Neural progenitor cell (in vitro differentiated cells): ENCODE results near the gene SH3PXD2B. TPM values are rescaled to one million over a fixed set of nuclear protein-coding genes. Genes with fewer than 3 reads are reported as not detected.

Experiments used
- DNase-seq: peaks from one replicate; pipeline ENCODE4 v3.0.0-alpha.2; 2016; ENCODE audit warnings: low spot score
- H2AFZ ChIP-seq: fragments of 200-600 bp; sonication (generic); replicated peaks from 2 replicates; pipeline ENCODE4 v1.6.1; 2016; ENCODE audit warnings: antibody characterized with exemption
- H3F3A ChIP-seq: fragments of 200-600 bp; sonication (generic); 2 replicates; pipeline ENCODE4 v1.6.1; 2016; ENCODE audit warnings: antibody characterized with exemption, low read depth
- H3K27ac ChIP-seq: fragments of 200-600 bp; sonication (generic); 2 replicates; pipeline ENCODE4 v1.5.1; 2016; ENCODE audit warnings: mild to moderate bottlenecking
- H3K27me3 ChIP-seq: fragments of 200-600 bp; sonication (generic); 2 replicates; pipeline ENCODE4 v1.6.1; 2016; ENCODE audit warnings: mild to moderate bottlenecking, moderate library complexity
- H3K36me3 ChIP-seq: fragments of 200-600 bp; sonication (generic); 2 replicates; pipeline ENCODE4 v1.5.1; 2016
- H3K4me1 ChIP-seq: fragments of 200-600 bp; sonication (generic); 2 replicates; pipeline ENCODE4 v1.6.1; 2016; ENCODE audit warnings: mixed run types
- H3K4me2 ChIP-seq: fragments of 200-600 bp; sonication (generic); 2 replicates; pipeline ENCODE4 v1.6.1; 2016
- H3K4me3 ChIP-seq: fragments of 200-600 bp; sonication (generic); 2 replicates; pipeline ENCODE4 v1.5.1; 2016
- H3K79me2 ChIP-seq: fragments of 200-600 bp; sonication (generic); 2 replicates; pipeline ENCODE4 v1.6.1; 2016; ENCODE audit warnings: low read depth
- H3K9ac ChIP-seq: fragments of 200-600 bp; sonication (generic); 2 replicates; pipeline ENCODE4 v1.6.1; 2016
- H3K9me3 ChIP-seq: fragments of 200-600 bp; sonication (generic); 2 replicates; pipeline ENCODE4 v1.5.1; 2016; ENCODE audit warnings: low read depth
- H4K20me1 ChIP-seq: fragments of 200-600 bp; sonication (generic); 2 replicates; pipeline ENCODE4 v1.6.1; 2016; ENCODE audit warnings: low read depth
- H3K27ac Mint-ChIP-seq: 3 replicates; pipeline ENCODE4 v1.8.0; 2021; ENCODE audit warnings: mixed read lengths
- H3K27me3 Mint-ChIP-seq: 2 replicates; pipeline ENCODE4 v1.8.0; 2022; ENCODE audit warnings: low read depth, mild to moderate bottlenecking, inconsistent platforms, moderate library complexity, mixed read lengths; ENCODE audit not compliant: insufficient read depth
- H3K36me3 Mint-ChIP-seq: 3 replicates; pipeline ENCODE4 v1.8.0; 2021; ENCODE audit warnings: mixed read lengths
- H3K4me1 Mint-ChIP-seq: 3 replicates; pipeline ENCODE4 v1.8.0; 2021; ENCODE audit warnings: mixed read lengths
- H3K4me3 Mint-ChIP-seq: 3 replicates; pipeline ENCODE4 v1.8.0; 2021; ENCODE audit warnings: mild to moderate bottlenecking, moderate library complexity, mixed read lengths
- H3K9me3 Mint-ChIP-seq: 3 replicates; pipeline ENCODE4 v1.8.0; 2020; ENCODE audit warnings: mixed read lengths
- CTCF ChIP-seq: fragments of 200-600 bp; sonication (generic); IDR thresholded peaks from 2 replicates; pipeline ENCODE4 v1.5.1; 2017; ENCODE audit warnings: antibody characterized with exemption, mild to moderate bottlenecking
- EZH2 ChIP-seq: fragments of 200-600 bp; sonication (generic); IDR thresholded peaks from 2 replicates; pipeline ENCODE4 v1.6.1; 2017; ENCODE audit warnings: antibody characterized with exemption, mild to moderate bottlenecking, moderate library complexity
- EZH2phosphoT487 ChIP-seq: fragments of 200-600 bp; sonication (generic); IDR thresholded peaks from 2 replicates; pipeline ENCODE4 v1.6.1; 2017; ENCODE audit warnings: antibody characterized with exemption
- total RNA-seq: library from RNA; depleted of rRNA; stranded (reverse); fragments of >200 nt; gene quantifications from 2 replicates; pipeline ENCODE4 v1.2.3, GENCODE V29; 2015; ENCODE audit warnings: low replicate concordance

SH3PXD2B gene
- total RNA-seq = 27.3 and 46.3 TPM in 2 replicates

- peak within 1 kb of the TSS; percentile 76 for H3K4me2 ChIP-seq
- no peaks in the 10 kb centered on the region for H3K36me3 ChIP-seq
- Mint-ChIP-seq H3K4me3 (peak within 1 kb of the TSS; percentile 92), H3K36me3 (no peaks in the 10 kb centered on the region), H3K27me3 (peaks cover 9% of the 10 kb centered on the region), H3K9me3 (no peaks in the 10 kb centered on the region), H3K27ac (peak within 1 kb of the TSS; percentile 85), H3K4me1 (peaks cover 60% of the 10 kb centered on the region)
- peak within 1 kb of the TSS; percentile 23 for H2AFZ ChIP-seq
- peaks cover 32% of the 10 kb centered on the region for H4K20me1 ChIP-seq
- peak within 1 kb of the TSS; percentile 93 for H3K4me3 ChIP-seq
- no peaks in the 10 kb centered on the region for H3K27me3 ChIP-seq
- no peak for TF ChIP-seq EZH2
- no peak for TF ChIP-seq EZH2phosphoT487
- TF ChIP-seq CTCF = no peak
- H3K9ac ChIP-seq = peak within 1 kb of the TSS; percentile 3
- no peaks in the 10 kb centered on the region for H3K9me3 ChIP-seq
- peaks cover 43% of the 10 kb centered on the region for H3F3A ChIP-seq
- H3K4me1 ChIP-seq = peaks cover 20% of the 10 kb centered on the region
- H3K27ac ChIP-seq = peak within 1 kb of the TSS; percentile 42
- peak; percentile 91 for DNase-seq
- H3K79me2 ChIP-seq = peaks cover 42% of the 10 kb centered on the region
These were observed at the start of gene SH3PXD2B for GRCh38 chr5:172454358-172455086. TSS of gene SH3PXD2B (minus strand) at chr5:172454525. CDS start at chr5:172454352, 173 bp downstream.

- Histone ChIP-seq H3K4me2 (no peak overlapping the region), H3K4me3 (no peak overlapping the region), H3K27me3 (no peaks in the 10 kb centered on the region), H3K9me3 (no peaks in the 10 kb centered on the region), H3K4me1 (peaks cover 4% of the 10 kb centered on the region), H3K9ac (no peak overlapping the region), H3F3A (no peaks in the 10 kb centered on the region), H3K79me2 (no peaks in the 10 kb centered on the region), H3K36me3 (no peaks in the 10 kb centered on the region), H2AFZ (no peak overlapping the region), H4K20me1 (no peaks in the 10 kb centered on the region), H3K27ac (no peak overlapping the region)
- Mint-ChIP-seq H3K27me3 (peaks cover 14% of the 10 kb centered on the region), H3K27ac (peak overlapping the region; percentile 37), H3K36me3 (no peaks in the 10 kb centered on the region), H3K4me1 (peaks cover 11% of the 10 kb centered on the region), H3K9me3 (no peaks in the 10 kb centered on the region), H3K4me3 (no peak overlapping the region)
- TF ChIP-seq CTCF (no peak), EZH2phosphoT487 (no peak), EZH2 (no peak)
- DNase-seq = peak; percentile 37
These were observed 48.6 kb upstream of the SH3PXD2B start for GRCh38 chr5:172502969-172503368.

- H3K9me3 ChIP-seq = no peaks in the 10 kb centered on the region
- H3K4me1 ChIP-seq = peaks cover 4% of the 10 kb centered on the region
- no peaks in the 10 kb centered on the region for H3F3A ChIP-seq
- TF ChIP-seq CTCF (no peak), EZH2phosphoT487 (no peak), EZH2 (no peak)
- no peak for DNase-seq
- H4K20me1 ChIP-seq = no peaks in the 10 kb centered on the region
- no peak overlapping the region for H3K27ac ChIP-seq
- no peaks in the 10 kb centered on the region for H3K36me3 ChIP-seq
- H2AFZ ChIP-seq = no peak overlapping the region
- Mint-ChIP-seq H3K4me1 (peaks cover 11% of the 10 kb centered on the region), H3K36me3 (no peaks in the 10 kb centered on the region), H3K9me3 (no peaks in the 10 kb centered on the region), H3K27ac (peak overlapping the region; percentile 37), H3K27me3 (peaks cover 14% of the 10 kb centered on the region), H3K4me3 (no peak overlapping the region)
- no peaks in the 10 kb centered on the region for H3K27me3 ChIP-seq
- no peak overlapping the region for H3K4me2 ChIP-seq
- no peak overlapping the region for H3K4me3 ChIP-seq
- no peaks in the 10 kb centered on the region for H3K79me2 ChIP-seq
- no peak overlapping the region for H3K9ac ChIP-seq
These were observed 48.1 kb upstream of the SH3PXD2B start for GRCh38 chr5:172502410-172502809.
